ENCODE results near the gene GFY. TPM values are rescaled to one million over a fixed set of nuclear protein-coding genes. Genes with fewer than 3 reads are reported as not detected.
A peak's percentile ranks its signal among the peaks of the same experiment; 100 is the strongest.
"Not testable (repeated sequence)": the region's sequence is repeated elsewhere in the genome, so short reads cannot be mapped to it uniquely, and the experiment has no call there.

GFY gene
- total RNA-seq, 1 donor from 2014 or later: not detected

DNA sequence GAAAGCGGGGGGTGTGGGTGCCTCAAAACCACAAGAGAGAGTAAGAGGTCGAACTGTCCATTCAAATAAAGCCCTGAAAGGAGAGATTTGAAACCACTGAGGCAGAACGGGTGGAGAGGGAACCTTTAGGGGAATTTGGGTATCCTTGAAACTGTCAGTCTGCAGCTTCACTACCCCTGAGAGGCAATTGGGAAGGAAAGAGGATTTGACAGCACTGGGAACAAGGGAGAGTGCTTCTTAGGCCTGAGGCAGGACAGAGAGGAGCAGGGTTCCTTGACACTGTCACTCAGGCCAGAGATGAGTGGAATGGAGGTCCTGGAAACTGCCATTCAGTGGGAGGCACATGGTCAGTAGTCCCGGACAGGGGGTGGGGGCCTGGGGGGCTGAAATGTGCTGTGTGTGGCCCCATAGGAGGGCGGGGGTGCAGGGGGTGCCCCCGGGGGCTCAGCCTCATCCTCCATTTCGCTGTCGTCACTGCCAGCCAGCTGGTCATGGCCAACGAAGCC lies 5.0 kb downstream of the GFY start:
- ATAC-seq: no peak

DNA sequence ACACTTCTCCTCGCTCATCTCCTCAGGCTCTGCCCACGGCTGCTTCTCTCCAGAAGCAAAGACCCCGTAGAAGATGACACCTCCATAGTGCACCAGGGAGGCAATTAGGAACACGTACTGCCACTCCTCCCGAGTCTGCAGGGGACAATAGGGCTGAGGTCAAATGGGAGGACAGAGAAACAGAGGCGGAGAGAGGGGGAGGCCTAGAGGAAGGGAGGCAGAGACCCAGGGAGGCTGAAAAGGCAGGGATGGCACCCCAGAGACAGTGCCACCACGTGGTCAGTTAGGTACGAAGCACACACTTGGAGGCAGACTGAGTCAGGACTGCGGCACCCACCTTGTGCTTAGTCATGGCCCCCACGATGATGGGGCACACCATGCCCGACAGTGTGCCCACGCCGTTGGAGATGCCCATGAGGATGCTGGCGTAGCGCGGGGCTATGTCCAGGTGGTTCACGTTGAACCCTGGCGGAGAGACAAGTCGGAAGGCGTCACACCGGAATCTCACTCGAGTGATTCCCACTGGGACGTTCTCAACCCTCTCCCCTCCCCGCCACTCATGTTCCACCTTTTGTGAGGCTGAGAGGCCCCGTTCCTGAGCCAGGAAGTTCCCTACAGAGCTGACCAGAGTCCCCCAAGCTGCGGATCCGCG lies 5.6 kb downstream of the GFY start:
- ATAC-seq: peak; percentile 6

DNA sequence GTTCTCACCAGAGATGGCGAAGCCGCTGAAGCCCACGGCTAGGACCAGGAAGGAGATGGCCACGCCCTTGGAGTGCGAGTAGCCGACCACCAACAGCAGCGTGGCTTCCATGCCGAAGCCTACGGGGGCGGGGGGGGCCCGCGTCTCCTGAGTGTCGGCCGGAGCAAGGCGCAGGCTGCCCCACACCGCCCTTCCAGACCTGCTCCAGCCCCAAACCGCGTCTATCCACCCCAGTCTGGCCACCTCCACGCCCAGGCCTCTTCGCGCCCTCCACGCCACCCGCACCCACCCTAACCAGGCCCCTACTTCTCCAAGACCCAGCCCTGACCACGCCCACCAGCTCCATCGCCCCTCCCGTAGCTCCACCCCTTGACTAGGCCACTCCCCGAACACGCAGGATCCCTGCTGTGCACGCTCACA lies 6.2 kb downstream of the GFY start:
- no peak for ATAC-seq

DNA sequence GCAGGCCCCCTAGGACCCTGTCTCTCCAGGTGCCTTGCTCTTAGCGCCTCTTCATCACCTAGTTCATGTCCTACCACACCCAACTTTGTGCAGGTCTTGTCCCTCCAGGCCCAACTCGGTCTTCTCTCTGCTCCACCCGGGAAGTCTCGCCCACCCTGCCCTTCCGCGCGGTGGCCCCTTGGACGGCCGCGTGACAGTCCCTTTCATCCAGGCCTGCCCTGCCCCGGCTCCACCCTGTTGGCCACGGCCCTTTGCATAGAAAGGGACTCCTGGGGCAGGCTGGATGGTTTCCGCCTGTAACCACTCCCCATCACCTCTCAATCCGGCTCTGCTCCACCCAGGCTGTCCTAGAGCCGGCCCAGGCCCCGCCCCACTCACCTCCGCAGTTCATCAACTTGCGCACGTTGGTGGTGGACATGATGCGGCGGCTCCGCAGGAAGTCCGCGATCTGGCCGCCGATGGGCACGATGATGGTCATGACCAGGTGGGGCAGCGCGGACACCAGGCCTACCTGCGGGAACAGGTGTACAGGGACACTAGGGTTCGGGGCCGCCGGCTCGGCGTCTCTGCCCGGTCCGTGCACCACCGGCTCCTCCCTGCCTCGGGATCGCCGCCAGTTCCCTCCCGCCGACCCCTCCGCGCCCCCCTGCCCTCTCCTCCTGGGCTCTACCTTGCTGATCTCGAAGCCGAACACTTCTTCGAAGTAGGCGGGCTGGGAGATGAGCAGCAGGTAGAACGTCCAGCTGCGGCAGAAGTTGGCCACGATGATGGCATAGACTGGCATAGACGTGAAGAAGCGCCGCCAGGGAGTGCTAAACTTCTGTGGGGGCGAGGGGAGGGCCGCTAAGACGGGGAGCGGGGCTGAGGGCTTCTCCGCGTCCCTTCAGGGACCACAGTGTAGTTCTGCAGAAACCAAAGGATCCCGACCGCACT lies 7.2 kb downstream of the GFY start:
- ATAC-seq: peak; percentile 68

DNA sequence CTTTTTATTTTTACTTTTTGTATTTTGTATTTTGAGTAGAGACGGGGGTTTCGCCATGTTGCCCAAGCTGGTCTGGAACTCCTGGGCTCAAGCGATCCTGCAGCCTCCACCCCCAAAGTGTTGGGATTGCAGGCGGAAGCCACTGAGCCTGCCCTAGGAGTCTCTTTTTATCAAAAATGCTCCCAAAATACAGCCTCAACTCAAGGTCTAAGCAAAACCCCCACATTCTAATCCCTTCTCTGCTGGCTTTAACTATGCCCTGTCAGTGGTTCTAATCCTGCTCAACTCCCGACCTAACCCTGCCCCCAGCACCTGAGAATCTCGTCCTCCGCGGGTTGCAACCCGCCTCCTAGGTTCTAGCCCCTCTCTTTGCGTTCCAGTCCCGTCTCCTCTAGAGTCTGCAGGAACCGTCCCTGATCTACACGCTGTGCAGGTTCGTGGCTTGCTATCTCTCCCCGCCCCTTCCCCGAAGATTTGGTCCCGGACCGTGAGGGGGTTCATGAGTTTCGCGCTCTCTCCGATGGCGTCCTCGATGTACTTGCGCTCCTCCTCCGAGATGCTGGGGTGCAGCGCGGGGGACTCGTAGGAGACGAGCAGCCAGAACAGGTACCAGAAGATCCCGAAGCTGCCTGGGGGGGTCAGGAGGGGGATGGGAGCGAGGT lies 8.2 kb downstream of the GFY start:
- ATAC-seq: no peak

DNA sequence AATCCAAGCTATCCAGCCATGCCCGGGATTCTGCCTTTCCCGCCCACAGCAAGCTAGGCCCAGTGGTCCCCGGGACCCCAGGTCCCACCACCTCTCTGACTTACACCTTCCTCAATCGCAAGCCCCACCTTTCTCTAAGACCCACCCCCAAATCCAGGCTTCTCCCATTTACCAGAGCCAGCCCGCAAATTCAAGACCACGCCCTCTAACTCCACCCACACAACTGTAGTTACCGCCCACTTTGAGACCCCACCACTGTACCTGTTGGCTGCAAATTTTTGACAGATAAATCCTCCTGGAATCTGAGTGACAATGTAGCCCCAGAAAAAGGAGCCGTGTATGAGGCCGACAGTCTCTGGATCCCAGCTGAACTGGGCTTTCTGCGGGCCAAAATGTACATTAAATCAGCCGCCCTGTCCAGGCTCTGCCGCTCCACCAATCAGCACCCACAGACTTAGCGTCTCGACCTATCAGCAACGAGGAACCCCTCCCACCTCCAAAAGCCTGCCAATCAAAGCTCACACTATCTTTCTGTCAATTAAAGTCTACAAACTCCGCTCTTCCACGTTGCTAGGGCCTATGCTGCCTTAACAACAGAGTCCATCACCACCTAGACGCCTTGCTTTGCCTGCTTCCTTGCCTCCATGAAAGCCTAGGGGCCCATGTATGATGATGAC lies 9.9 kb downstream of the GFY start:
- ATAC-seq: no peak

DNA sequence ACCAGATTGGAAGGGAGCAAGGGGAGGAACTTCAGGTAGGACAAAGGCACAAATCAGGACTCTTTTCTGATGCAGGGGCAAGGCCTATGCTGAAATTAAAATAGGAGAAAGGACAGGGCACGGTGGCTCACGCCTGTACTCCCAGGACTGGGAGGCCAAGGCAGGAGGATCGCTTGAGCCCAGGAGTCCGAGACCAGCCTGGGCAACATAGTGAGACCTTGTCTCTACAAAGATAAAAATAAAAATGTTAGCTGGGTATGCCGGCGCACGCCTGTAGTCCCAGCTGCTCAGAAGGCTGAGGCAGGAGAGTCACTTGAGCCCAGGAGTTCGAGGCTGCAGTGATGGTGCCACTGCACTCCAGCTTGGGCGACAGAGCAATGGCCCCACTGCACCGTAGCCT lies 10.5 kb downstream of the GFY start:
- no peak for ATAC-seq

DNA sequence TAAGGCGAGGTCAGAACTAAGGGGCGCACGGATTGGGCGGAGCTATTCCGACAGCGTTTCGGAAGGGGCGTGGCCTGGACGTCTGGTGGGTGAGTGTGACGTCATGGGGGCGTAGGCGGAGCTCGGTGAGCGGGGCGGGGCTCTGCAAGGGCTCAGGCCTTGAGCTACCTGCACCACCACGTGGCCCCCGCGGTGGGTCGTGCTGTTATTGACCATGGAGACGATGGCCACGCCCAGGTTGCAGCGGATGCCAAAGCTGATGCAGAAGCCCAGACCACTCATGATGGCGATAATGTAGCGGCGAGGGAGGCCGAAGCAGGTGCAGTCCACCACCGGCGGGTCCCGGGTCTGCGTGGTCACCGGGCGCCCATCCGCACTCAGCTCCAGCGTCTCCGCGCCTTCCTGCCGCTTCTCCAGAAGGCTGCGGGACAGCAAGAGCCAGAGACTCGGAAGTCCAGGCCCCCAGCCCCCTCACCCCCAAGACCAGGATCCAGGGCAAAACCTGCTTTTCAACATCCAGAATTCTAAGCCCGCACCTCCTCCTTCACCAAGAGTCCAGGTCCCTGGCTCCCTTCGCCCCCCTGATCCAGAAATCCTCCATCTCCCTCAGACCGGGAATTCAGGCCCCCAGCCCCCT lies 11.3 kb downstream of the GFY start:
- no peak for ATAC-seq

DNA sequence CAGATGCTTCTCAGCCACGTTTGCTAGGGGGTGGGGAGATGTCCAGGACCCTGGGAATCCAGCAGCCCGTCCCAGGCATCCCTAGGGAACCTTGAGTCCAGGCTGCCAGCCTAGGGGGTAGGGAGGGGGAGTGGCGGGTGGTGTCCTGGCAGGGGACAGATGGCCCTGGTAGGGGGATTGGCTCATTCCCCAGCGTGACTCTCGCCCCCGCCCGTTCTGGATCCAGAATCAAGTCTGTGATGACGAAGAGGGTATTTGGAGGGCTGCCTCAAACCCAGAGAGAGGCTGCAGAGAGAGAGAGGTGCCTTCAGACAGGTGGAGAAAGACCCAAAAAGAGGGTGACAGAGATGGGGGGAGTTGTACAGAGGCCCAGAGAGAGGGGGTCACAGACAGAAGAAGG lies 12.0 kb downstream of the GFY start:
- ATAC-seq: no peak

DNA sequence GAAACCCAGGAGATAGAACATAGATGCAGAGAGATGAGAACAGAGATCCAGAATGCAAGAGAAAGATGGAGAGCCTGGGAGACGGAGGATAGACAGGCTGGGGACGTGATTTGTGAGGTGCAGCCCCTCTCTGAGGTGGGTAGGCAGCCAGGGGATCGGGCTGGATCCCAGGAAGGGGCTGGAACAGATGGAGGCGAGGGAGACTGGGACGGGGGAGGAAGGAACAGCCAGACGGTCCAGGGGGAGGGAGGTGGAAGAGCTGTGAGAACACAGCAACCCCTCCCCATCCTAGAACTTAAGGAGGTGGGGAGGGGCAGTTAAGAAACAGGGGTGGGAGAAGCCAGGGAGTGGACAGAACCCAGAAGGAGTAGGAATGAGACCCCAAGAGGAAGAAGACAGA lies 13.1 kb downstream of the GFY start:
- no peak for ATAC-seq

DNA sequence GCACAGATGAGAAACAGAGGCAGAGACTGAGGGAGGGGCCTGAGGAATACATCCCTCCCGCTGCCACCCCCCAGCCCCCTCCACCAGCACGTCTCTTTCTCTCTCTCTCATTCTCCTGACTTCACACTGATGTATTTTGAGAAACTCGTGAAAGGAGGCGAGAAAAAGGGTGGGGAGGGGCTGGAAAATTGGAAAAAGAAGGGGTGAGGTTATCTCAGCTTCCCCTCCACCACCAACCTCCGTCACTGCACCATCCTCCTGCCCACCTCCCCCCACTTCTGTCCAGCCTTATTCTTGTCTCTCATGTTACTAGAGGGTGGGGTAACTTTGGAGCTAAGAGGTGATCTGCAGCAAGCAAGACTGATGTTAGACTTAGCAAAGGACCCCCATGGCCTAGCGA lies 14.6 kb downstream of the GFY start:
- no peak for ATAC-seq

DNA sequence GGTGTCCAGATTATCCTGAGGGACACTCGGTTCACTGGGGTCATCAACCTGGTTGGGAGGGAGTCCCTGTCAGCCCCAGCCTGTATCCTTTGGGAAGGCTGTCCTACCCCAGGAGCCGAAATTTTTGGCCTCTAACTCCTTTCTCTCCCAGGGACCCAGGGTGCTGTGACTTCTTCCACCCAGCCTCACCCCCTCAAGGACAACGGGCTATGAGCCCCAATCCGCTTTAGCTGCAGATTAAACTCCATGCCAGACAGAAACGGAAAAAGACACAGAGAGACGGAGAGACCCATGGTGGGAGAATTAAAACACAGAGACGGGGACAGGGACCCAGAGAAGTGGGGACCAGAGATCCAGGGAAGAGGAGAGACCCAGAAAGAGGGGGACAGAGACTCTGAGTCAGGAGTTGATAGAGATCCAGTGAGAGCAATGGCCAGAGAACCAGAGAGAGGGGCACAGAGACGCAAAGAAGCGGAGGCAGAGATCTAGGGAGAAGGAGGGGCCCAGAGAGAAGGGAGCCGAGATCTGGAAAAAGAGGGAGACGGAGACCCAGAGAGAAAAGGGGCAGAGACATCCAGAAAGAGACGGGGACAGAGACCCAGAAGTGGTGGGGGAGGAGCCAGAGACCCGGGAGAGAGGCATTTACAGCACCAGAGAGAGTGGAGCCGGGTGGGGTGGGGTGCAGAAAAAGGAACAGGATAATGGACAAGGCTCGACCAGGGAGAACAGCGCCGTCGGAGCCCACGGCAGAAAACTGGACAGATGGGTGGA lies 15.4 kb downstream of the GFY start:
- no peak for ATAC-seq

DNA sequence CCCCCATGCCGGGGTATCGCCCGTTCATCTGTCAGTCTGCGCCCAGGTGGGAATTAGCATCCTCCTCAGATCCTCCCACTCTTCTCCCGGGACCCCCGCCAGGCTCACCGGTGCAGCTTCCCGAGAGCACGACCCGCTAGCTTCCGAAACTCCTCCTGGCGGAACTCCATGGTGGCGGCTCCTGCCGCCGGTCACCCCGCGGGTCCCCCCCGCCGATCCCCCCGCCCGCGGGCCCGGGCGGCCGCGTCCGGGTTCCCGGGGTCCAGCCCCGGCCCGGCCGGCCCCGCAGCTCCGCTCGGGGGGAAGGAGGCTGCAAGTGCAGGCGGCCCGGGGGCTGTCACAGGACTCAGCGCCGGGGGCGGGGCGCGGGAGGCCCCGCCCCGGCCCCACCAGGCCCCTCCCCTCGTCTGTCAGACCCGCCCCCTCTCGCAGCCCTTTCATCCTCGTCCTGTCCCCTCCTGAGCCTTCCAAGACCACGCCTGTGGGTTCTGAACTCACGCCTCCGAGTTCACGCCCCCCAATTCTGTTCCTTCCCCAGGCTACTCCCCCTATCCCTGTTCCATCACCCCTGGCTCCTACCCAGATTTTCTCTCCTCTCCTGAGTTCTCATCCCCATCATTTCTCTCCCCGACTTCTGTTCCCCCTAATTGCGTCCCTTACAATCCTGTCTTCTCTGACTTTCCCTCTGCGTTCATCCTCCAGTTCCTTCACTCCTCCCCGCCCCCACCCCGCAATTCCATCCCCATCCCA lies 16.2 kb downstream of the GFY start, which contains the start of gene SLC17A7:
Gene SLC17A7, minus strand, starts transcription at position 318 of the 750 bp plus-strand sequence. Its CDS starts 148 bp downstream, at position 170.
- no peak for ATAC-seq

DNA sequence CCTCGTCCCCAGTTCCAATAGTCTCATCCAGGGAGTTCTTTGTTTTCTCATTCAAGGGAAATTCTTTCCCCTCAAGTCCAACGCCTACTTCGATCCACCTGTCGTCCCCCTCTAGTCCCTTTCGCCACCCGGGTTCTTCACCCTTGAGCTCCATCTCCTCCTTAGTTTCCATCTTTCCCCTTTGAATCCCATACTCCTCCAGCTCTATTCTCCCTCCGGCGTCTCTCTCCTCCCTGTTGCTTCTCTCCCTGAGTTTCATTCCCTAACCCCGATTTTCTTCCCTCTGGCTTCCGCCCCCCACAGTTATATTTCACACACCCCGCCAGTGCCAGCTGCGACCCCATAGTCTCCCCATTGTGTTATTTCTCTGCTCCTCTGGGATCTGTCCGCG lies 16.8 kb downstream of the GFY start:
- no peak for ATAC-seq

DNA sequence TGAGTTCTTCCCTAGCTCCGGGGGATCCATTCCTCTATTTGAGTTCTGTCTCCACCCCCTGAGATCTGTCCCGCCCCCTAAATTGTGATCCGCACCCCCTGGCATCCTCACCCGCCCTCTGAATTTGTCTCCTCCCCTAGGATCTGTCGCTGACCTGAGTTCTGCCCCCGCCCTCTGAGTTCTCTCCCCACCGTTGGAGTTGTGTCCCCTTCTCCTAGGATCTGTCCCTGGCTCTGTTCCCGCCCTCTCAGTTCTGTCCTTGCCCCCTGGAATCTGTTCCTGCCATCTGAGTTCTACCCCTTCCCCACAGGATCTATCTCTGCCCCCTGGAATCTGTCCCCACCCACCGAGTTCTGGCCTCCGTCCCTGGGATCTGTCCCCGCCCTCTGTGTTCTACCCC lies 17.2 kb downstream of the GFY start:
- ATAC-seq: no peak

DNA sequence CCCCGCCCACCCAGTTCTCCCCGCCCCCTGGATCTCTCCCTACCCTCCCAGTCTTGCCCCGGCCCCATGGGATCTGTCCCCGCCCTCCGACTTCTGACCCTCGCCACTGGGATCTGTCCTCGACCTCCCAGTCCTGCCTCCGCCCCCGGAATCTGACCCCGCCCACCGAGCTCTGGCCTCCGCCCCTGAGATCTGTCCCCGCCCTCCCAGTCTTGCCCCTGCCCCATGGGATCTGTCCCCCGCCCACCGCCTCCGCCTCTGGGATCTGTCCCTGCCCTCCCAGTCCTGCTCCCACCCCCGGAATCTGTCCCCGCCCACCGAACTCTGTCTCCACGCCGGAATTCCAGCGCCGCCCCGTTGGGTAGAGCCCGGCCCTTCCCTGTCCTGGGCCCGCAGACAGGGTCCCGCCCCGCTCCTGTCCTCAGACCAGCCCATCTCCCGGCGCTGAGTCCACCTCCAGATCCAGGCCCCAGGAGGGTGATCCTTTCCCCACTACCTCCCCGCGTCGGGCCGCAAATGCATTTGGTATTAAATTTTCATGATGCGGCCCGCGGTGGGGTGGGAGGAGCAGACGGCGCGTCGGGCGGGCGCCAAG lies 17.7 kb downstream of the GFY start:
- ATAC-seq: peak; percentile 69

DNA sequence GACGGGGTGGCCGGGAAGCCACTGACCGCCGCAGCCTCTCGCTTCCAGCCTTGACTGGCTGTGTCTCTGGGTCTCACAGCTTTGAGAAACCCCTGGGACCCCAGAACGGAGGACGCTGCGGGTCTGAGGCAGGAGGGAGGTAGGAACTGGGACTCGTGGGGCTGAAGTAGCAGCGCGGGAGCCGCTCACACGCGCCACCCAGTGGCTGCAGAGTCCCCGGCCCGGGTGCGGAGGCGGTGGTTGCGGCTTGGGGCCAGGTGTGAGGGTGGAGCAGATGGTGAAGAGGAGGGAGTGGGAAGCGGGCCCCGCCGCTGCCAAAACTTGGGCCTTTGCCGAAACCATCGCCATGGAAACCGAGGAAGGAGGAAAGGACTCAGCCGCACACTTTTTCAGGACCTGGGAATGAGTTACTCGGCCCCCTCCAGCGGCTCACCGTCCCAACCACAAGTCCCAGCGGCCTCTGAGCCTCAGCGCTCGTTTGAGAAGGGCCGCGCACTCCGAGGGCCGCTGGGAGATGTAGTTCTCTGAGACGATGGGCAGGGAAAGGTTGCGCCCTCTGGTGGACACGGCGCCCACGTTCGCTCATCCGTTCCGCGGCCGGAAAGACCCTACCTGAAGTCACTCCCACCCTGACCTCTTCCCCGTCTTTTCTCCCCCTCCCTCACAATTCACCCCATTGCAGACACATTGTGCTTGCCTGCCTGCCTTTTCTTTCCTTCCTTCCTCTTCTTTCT lies 18.3 kb downstream of the GFY start:
- peak; percentile 86 for ATAC-seq

DNA sequence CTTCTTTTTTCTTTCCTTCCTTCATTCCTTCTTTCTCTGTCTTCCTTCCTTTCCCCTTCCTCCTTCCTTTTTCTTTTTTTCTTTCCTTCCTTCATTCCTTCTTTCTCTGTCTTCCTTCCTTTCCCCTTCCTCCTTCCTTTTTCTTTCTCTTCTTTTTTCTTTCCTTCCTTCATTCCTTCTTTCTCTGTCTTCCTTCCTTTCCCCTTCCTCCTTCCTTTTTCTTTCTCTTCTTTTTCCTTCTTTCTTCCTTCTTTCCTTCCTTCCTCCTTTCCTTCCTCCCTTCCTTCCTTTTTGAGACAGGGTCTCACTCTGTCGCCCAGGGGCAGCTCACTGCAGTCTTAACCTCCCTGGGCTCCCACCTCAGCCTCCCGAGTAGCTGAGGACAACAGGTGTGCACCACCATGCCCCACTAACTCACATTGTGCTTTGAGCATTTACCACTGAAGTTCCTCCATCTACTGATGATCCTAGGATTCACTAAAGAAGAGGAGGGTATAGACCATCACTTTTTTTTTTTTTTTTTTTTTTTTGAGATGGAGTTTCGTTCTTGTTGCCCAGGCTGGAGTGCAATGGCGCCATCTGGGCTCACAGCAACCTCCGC lies 19.0 kb downstream of the GFY start:
- ATAC-seq: not testable (repeated sequence)

DNA sequence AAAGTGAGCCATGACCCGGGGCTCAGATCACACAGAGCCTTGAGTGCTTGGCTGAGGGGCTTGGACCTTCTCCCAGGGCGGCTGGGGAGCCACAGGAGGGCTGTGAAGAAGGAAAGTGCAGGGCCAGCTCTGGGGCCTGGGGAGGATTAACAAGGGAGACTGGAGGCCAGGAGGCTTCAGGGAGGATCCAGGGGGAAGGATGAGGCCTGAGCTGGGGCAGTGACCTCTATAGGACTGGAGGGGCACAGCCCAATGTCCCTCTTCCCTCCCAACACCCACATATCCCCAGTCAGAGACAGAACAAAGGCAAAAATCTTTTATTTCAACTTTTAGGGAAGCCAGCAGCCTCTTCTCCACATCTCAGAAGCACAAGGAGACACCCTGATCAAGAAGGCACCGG lies 20.8 kb downstream of the GFY start:
- no peak for ATAC-seq
